GM18505 (cell line): Measurements from ENCODE around the gene PSD2.
A peak's percentile ranks its signal among the peaks of the same experiment; 100 is the strongest.

Source experiments
- ATAC-seq: cut with Tn5 transposase; IDR thresholded peaks from one replicate; pipeline ENCODE4 v1.9.1; 2021; ENCODE audit not compliant: unreplicated experiment
- POLR2A ChIP-seq: IDR thresholded peaks from 4 replicates; pipeline ENCODE4 v1.6.1; 2011; ENCODE audit warnings: borderline replicate concordance; ENCODE audit not compliant: insufficient read depth, insufficient read length; ENCODE audit errors: extremely low read depth

The PSD2 gene

GRCh38 chr5:139758510-139759075 is 37.0 kb upstream of the PSD2 start:
- no peak for TF ChIP-seq POLR2A
- no peak for ATAC-seq

- ATAC-seq = no peak
- no peak for TF ChIP-seq POLR2A
Observed at GRCh38 chr5:139759219-139759721, 36.3 kb upstream of the PSD2 start.

GRCh38 chr5:139760066-139761056 is 35.2 kb upstream of the PSD2 start:
- no peak for TF ChIP-seq POLR2A
- no peak for ATAC-seq

- ATAC-seq = no peak
Observed at GRCh38 chr5:139761057-139761450, 34.6 kb upstream of the PSD2 start.

GRCh38 chr5:139761501-139761900 is 34.1 kb upstream of the PSD2 start:
- TF ChIP-seq POLR2A = no peak
- no peak for ATAC-seq

More at GRCh38 chr5:139761057-139761450, 34.6 kb upstream of the PSD2 start:
- no peak for TF ChIP-seq POLR2A

GRCh38 chr5:139762615-139763170 is 32.9 kb upstream of the PSD2 start:
- no peak for TF ChIP-seq POLR2A
- no peak for ATAC-seq

GRCh38 chr5:139763280-139763929 is 32.2 kb upstream of the PSD2 start:
- no peak for TF ChIP-seq POLR2A
- no peak for ATAC-seq

GRCh38 chr5:139763930-139764791 is 31.4 kb upstream of the PSD2 start:
- TF ChIP-seq POLR2A = no peak
- no peak for ATAC-seq

GRCh38 chr5:139764886-139765408 is 30.7 kb upstream of the PSD2 start:
- ATAC-seq = no peak
- no peak for TF ChIP-seq POLR2A

- ATAC-seq = peak; percentile 80
- no peak for TF ChIP-seq POLR2A
Observed at GRCh38 chr5:139765409-139766217, 30.0 kb upstream of the PSD2 start.

- ATAC-seq = no peak
- TF ChIP-seq POLR2A = no peak
Observed at GRCh38 chr5:139767960-139768359, 27.6 kb upstream of the PSD2 start.

GRCh38 chr5:139768807-139769465 is 26.7 kb upstream of the PSD2 start:
- ATAC-seq = no peak
- no peak for TF ChIP-seq POLR2A

- no peak for ATAC-seq
- no peak for TF ChIP-seq POLR2A
Observed at GRCh38 chr5:139769477-139769876, 26.1 kb upstream of the PSD2 start.
